Measurements from ENCODE around the gene PIK3R1.

- TF ChIP-seq EP300 (IDR thresholded peaks at IDR 0.05) (no peak), POLR2AphosphoS5 (IDR thresholded peaks at IDR 0.05) (peak in 2 of 3 donors; percentile 23 to 49), CTCF (IDR thresholded peaks at IDR 0.05) (no peak)
Measured at GRCh38 chr5:68344447-68345111, 129.0 kb downstream of the PIK3R1 start.

All from stomach (tissue), 4 donors.